ENCODE data around the gene ZNF536. TPM values are rescaled to one million over a fixed set of nuclear protein-coding genes. Genes with fewer than 3 reads are reported as not detected.

Gene ZNF536
- total and polyA plus RNA-seq, 2 donors (not counting 1 experiment from before 2014, with no cell fraction given) = not detected

GRCh38 chr19:30446850-30447552 is 74.8 kb downstream of the ZNF536 start:
- Histone ChIP-seq H3K9me3 (ENCODE audit: control extremely low read depth in 1 of 3, control insufficient read depth in 2 of 3, insufficient read depth in 1 of 3, low read length in 2 of 3) (peaks cover 0 to 29% (median 0%) of the 10 kb centered on the region in 3 donors), H3K27me3 (replicated peaks in 1 of 4; ENCODE audit: control extremely low read depth in 1 of 4, control insufficient read depth in 3 of 4, insufficient read depth in 4 of 4, low read length in 3 of 4) (no peaks in the 10 kb centered on the region), H3K4me3 (ENCODE audit: control extremely low read depth in 1 of 5, extremely low read depth in 1 of 5, insufficient read depth in 1 of 5, low read depth in 2 of 5, low read length in 4 of 5) (no peak overlapping the region), H3K4me1 (ENCODE audit: control insufficient read depth in 2 of 2, insufficient read depth in 2 of 2, low read length in 2 of 2) (no peaks in the 10 kb centered on the region), H3K27ac (ENCODE audit: low read length in 2 of 2) (no peak overlapping the region), H3K9ac (ENCODE audit: low read length) (no peak overlapping the region), H3K36me3 (replicated peaks in 1 of 2; ENCODE audit: control extremely low read depth in 1 of 2, control insufficient read depth in 1 of 2, extremely low read depth in 1 of 2, insufficient read depth in 2 of 2, low read length in 1 of 2) (no peaks in the 10 kb centered on the region), H3K79me2 (ENCODE audit: control insufficient read depth, insufficient read depth, low read length) (no peaks in the 10 kb centered on the region), H4K20me1 (ENCODE audit: control insufficient read depth, insufficient read depth, low read length, poor library complexity, severe bottlenecking) (no peaks in the 10 kb centered on the region), H2AFZ (ENCODE audit: insufficient read depth, low read depth, low read length, poor library complexity, severe bottlenecking) (no peak overlapping the region), H3K4me2 (replicated peaks; ENCODE audit: low read depth, low read length, poor library complexity, severe bottlenecking) (no peak overlapping the region)
- DNase-seq (no peak), ATAC-seq (ENCODE audit: low read depth) (no peak)
- TF ChIP-seq EZH2 (IDR thresholded peaks at IDR 0.05; ENCODE audit: borderline replicate concordance, insufficient read depth, low read depth, low read length, poor library complexity, severe bottlenecking) = no peak
- TF ChIP-seq CTCF (IDR thresholded peaks at IDR 0.05) = no peak
- no peaks in the 10 kb centered on the region for H3K27me3 Mint-ChIP-seq
- POLR2A ChIA-PET = no interaction called here
- no peaks in the 10 kb centered on the region for H3K9me3 Mint-ChIP-seq (ENCODE audit: insufficient read depth)
- H3K4me1 Mint-ChIP-seq = peaks cover 2% of the 10 kb centered on the region
- no peak overlapping the region for H3K4me3 Mint-ChIP-seq
- no peak overlapping the region for H3K27ac Mint-ChIP-seq
- WGBS (ENCODE audit: insufficient coverage) = 77% methylated on average over 5 of the region's 10 CpGs
- intact Hi-C loops (cut with micrococcal nuclease) = no loop called here
- CTCF ChIA-PET = no interaction called here

GRCh38 chr19:30447553-30447870 is 75.3 kb downstream of the ZNF536 start:
- Mint-ChIP-seq H3K9me3 (ENCODE audit: insufficient read depth) (no peaks in the 10 kb centered on the region), H3K27me3 (no peaks in the 10 kb centered on the region), H3K27ac (no peak overlapping the region), H3K4me1 (peaks cover 2% of the 10 kb centered on the region), H3K4me3 (no peak overlapping the region)
- TF ChIP-seq CTCF (IDR thresholded peaks at IDR 0.05) = no peak
- Histone ChIP-seq H3K4me2 (replicated peaks; ENCODE audit: low read depth, low read length, poor library complexity, severe bottlenecking) (no peak overlapping the region), H2AFZ (ENCODE audit: insufficient read depth, low read depth, low read length, poor library complexity, severe bottlenecking) (no peak overlapping the region), H3K9ac (ENCODE audit: low read length) (no peak overlapping the region), H3K27me3 (replicated peaks in 1 of 4; ENCODE audit: control extremely low read depth in 1 of 4, control insufficient read depth in 3 of 4, insufficient read depth in 4 of 4, low read length in 3 of 4) (no peaks in the 10 kb centered on the region), H3K9me3 (ENCODE audit: control extremely low read depth in 1 of 3, control insufficient read depth in 2 of 3, insufficient read depth in 1 of 3, low read length in 2 of 3) (peaks cover 0 to 30% (median 0%) of the 10 kb centered on the region in 3 donors), H4K20me1 (ENCODE audit: control insufficient read depth, insufficient read depth, low read length, poor library complexity, severe bottlenecking) (no peaks in the 10 kb centered on the region), H3K4me1 (ENCODE audit: control insufficient read depth in 2 of 2, insufficient read depth in 2 of 2, low read length in 2 of 2) (no peaks in the 10 kb centered on the region), H3K4me3 (ENCODE audit: control extremely low read depth in 1 of 5, extremely low read depth in 1 of 5, insufficient read depth in 1 of 5, low read depth in 2 of 5, low read length in 4 of 5) (no peak overlapping the region), H3K27ac (ENCODE audit: low read length in 2 of 2) (no peak overlapping the region), H3K36me3 (replicated peaks in 1 of 2; ENCODE audit: control extremely low read depth in 1 of 2, control insufficient read depth in 1 of 2, extremely low read depth in 1 of 2, insufficient read depth in 2 of 2, low read length in 1 of 2) (no peaks in the 10 kb centered on the region), H3K79me2 (ENCODE audit: control insufficient read depth, insufficient read depth, low read length) (no peaks in the 10 kb centered on the region)
- POLR2A ChIA-PET = no interaction called here
- DNase-seq = no peak
- intact Hi-C loops (cut with micrococcal nuclease) = no loop called here
- CTCF ChIA-PET = no interaction called here
- ATAC-seq (ENCODE audit: low read depth) = no peak
- WGBS (ENCODE audit: insufficient coverage) = 89% methylated on average over 4 of the region's 4 CpGs

All from B cell (primary cell).